GM19455 (cell line): ENCODE data around the gene BRD7.
A peak's percentile ranks its signal among the peaks of the same experiment; 100 is the strongest.

ENCODE experiments used
- ATAC-seq: cut with Tn5 transposase; IDR thresholded peaks from one replicate; pipeline ENCODE4 v1.9.1; 2021; ENCODE audit not compliant: unreplicated experiment

BRD7 gene

DNA sequence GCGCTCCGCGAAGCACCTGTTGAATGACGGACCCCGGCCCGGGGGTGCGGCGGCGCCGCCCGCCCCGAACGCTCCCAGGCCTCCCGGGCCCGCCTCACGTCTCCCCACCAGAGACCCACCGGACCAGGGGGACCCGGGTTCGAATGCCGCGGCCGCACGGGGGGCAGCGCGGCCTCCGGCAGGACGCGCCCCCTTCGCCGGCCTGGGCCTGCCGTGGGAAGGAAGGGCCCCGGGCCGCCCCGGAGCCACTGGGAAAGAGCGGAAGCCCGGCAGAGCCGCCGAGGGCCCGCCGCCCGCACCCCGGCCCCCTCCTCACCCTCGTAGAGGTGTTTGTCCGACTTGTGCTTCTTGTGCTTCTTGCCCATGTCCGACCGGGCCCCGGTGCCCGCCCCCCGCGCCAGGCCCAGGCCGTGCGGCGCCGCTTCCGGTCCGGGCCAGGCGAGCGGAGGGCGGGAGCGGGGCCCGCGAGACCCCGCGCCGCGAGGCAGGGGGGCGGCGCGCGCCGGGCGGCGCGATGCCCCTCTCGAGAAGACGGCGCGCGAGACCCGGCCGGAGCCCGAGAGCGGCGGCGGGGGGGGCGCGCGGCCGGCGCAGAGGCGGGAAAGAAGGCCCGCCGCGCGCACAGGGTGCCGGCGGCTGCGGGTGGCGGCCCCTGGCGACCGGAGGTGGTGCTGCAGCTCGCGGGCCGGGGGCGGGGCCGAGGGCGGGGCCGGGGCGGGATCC lies at the start of gene BRD7:
Gene BRD7, minus strand, starts transcription at position 579 of the 723 bp plus-strand sequence. Its CDS starts 214 bp downstream, at position 365.
- ATAC-seq: peak; percentile 76

- ATAC-seq: no peak
Observed at GRCh38 chr16:50416388-50416787, 47.6 kb upstream of the BRD7 start.

DNA sequence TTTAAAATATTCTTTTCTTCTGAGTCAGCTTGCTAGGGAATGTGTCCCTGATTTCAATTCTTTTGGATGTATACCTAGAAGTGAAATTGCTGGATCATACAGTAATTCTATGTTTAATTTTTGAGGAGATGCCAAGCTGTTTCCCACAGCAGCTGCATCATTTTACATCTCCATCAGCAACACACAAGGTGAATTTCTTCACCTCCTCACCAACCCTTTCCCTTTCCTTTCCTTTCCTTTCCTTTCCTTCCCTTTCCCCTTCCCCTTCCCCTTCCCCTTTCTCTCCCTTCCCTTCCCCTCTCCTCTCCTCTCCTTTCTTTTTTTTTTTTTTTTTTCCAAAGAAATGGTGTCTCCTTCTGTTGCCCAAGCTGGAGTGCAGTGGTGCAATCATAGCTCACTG lies 45.4 kb upstream of the BRD7 start:
- no peak for ATAC-seq

DNA sequence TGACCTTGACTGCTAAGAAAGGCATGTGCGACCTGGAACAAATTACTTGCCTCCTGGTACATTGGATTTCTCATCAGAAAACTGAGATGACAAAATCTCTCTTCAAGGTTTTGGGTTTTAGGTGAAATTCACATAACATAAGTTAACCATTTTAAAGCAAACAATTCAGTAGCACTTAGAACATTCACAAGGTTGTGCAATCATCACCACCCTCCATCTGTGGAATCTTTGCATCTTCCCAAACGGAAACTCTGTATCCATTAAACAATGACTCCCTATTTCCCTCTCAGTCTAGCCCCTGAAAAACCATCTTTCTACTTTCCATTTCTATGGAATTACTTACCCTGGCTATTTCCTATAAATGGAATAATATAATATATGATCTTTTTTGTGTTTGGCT lies 42.2 kb upstream of the BRD7 start:
- ATAC-seq: no peak

GRCh38 chr16:50408001-50408561 lies 39.3 kb upstream of the BRD7 start:
- ATAC-seq: no peak

DNA sequence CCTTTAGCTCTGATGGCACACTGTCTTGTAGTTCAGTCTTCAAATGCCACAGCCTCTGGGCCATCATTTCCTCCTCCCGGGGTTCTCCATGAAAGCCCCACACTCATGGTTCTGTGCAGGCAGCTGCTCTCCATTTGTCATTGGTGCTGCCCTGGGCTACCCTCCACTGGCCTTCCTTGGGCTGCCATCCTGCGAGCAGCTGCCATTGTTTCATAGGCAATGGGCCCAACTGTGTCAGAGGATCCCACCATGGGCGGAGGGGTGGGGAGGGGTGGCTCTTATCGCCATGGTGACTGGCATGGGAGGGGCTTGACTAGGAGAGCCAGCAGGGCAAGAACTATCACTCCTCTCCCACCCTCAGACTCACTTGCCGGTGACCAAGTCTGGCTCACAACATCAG lies 38.6 kb upstream of the BRD7 start:
- ATAC-seq: no peak

DNA sequence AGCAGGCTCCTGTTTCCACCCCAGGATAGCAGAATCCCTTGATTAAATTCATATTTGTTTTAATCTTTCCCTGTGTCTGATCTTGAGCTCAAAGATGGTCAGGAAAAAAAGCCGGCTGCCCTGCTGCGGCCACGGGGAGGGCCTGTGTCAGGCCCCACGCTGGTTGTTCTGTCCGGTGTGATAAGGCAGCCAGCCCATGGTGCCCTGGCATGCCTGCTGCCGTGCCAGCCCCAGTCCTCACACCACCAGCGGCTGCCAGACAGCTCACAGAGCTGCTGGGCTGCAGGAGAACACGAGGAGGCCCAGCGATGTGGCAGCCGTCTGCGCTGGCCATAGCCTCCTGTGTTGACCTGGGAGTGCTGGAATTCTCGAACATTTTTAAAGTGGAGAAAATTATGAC lies 34.7 kb upstream of the BRD7 start:
- no peak for ATAC-seq

- ATAC-seq: no peak
Observed at GRCh38 chr16:50402298-50402895, 33.6 kb upstream of the BRD7 start.

GRCh38 chr16:50401355-50401754 lies 32.6 kb upstream of the BRD7 start:
- ATAC-seq: no peak

DNA sequence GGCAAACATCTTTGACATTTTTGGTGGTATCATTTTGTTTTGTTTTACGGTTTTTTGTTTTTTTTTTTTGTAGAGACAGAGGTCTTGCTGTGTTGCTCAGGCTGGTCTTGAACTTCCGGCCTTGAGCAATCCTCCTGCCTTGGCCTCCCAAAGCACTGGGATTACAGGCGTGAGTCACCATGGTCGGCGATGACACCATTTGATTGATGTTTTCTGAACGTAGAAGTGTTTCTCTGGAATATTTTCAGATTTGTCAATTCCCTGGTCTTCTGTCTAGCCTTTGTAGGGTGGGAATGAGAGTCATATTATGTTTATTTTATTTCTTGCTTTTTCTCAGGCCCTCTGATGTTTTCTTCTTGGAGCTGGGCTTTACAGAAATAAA lies 32.2 kb upstream of the BRD7 start:
- no peak for ATAC-seq

DNA sequence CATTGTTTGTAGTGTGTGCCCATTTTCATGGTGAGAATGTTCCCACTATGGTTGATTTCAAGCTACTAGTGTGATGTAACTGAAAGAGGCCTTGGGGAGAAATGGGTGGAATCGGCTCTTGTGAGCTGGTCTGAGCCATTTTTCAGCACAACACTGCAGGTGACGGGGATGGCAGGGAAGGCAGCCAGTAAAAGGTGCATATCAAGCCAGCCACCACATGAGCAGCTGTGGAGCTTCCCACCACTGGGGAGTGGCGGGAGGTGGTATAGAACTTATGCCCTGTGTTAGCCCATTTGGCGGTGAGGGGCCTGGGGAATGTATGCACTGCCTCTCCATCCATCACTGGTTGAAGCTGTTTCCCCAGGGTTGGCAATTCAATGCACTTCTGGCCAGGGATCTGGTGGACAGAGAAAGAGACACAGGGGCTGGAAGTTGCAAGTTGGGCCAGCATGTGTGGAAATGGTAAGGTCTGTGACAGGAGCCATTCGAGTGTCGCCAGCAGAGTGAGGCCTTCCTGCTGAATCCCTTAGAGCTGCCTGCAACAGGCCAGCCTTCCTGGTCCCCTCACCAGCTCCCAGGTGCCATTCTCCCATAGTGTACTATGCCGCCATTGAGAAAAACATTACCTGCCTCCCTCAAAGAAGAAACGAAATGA lies 31.7 kb upstream of the BRD7 start:
- ATAC-seq: no peak

DNA sequence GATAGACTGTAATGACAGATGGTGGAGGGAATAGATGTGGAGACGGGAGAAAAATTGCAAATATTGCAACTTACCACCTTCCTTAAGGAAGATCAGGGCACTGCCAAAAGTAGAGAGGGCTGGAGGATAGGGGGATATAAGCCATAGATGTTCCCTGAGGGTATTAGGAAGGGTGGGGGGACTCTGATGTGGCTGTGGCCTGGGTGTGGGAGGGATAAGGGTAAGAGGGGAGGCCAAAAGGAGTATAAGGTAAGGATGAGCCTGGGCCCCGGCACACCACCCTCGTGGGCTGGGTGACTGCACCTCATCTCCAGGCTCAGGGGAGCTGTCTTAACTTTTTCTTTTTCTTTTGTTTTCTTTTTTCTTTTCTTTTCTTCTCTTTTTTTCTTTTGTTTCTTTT lies 30.6 kb upstream of the BRD7 start:
- no peak for ATAC-seq

DNA sequence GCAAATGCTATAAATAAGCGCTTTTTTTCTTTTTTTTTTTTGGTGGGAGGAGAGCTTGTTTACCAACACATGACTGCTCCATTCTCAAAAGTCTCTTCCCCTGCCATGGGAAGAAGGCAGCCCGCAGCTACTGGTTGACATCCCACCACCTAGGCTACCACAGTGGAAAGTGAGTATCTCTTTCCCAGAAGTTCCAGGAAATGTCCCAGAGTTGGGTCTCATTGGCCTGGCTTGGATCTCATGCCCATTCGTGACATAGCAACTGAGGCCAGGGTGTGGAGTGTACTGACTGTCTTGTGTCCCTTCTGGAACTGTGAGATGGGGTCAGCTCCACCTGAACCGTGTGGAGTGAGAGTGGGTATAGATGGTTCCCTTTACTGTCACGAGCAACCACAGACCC lies 29.5 kb upstream of the BRD7 start:
- ATAC-seq: no peak

GRCh38 chr16:50396761-50397535 lies 28.2 kb upstream of the BRD7 start:
- no peak for ATAC-seq

DNA sequence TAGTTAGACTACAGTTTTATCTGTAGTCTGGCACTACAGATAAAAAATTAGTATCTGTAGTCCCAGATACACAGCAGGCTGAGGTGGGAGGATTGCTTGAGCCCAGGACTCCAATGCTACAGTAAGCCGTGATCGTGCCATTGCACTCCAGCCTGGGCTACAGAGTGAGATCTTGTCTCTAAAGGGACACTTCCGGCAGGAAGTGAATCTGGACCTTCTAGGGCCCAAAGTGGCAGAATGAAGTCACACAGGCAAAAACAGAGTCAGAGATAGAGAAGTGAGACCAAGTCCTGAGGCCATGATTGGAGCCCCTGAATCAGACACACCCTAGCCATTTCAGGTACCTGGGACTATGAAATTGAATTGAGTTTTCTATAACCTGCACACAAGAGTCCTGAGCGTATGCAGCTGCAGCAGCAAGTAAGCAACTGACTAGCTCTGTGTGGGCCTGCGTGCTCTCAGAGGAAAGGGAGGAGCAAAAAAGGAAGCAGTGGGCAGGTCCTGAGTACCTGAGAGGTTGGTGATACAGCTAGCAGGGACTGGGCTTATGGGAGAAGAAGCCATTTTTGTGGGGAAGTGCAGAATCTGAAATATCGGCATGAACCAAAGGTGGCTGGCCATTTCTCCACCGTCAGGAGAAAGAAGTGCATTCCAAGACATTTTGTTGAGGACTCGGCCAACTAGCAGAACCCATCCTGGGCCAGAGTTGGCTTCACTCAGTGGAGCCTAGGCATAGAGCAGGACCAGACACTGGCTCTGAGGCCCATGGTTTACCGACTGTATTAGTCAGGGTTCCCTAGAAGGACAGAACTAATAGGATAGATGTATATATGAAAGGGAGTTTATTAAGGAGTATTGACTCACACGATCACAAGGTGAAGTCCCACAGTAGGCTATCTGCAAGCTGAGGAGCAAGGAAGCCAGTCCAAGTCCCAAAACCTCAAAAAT lies 27.2 kb upstream of the BRD7 start:
- no peak for ATAC-seq

DNA sequence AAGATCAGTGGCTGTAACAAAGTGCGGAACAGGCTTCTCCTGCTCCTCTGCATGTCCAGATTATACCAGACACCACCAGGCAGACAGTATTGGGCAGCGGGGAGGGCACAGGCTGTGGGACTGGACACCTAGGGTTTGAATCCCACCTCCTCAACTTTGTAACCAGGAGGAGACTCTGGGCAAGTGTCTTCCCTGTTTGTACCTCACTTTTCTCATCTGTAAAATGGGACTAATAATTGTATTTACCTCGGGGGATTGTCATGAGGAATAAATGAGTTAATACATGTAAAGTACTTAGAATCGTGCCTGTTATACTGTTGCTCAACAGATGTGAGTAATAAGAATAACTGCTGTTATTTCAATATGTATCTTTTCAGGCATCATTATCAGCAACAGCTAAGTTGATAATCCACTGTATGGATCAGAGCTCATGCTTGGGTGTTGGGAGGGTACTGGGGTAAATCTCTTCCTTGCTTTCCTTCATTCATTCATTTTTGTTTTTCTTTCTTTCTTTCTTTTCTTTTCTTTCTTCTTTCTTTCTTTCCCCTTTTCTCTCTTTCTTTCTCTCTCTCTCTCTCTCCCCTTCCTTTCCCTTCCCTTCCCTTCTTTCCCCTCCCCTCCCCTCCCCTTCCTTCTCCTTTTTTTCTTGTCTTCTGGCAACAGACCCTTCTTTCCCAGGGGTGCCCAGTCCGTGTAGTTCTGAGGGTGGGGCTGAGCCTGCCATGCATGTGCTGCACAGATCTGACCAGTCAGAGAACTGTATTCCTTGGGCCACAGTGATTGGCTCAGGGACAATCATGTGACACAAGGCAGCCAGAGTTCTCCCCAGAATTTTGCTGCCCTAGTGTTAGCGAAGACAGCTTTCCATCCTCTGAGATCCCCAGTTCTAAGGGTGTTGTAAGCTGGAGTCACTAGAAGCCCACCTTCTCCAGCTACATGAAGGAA lies 25.3 kb upstream of the BRD7 start:
- ATAC-seq: no peak

DNA sequence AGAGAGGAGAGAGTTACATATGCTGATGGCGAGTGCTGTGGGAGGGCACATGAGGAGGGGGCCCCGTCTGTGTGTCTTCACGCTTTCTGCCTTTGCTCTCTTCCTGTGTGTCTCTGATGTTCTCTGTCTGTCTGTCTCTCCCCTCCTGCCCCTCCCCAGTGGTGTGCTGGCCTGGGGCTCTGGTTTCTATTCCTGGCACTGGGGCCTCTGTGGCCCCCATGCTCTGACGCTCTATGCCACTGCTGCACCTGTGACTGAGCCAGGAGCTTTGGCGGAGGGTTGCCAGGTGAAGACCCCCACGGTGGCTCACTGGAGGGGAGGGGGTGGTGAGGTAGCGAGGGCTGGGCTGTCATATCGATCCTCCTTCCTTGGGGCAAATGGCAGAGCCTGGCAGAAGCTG lies 24.6 kb upstream of the BRD7 start:
- ATAC-seq: no peak

DNA sequence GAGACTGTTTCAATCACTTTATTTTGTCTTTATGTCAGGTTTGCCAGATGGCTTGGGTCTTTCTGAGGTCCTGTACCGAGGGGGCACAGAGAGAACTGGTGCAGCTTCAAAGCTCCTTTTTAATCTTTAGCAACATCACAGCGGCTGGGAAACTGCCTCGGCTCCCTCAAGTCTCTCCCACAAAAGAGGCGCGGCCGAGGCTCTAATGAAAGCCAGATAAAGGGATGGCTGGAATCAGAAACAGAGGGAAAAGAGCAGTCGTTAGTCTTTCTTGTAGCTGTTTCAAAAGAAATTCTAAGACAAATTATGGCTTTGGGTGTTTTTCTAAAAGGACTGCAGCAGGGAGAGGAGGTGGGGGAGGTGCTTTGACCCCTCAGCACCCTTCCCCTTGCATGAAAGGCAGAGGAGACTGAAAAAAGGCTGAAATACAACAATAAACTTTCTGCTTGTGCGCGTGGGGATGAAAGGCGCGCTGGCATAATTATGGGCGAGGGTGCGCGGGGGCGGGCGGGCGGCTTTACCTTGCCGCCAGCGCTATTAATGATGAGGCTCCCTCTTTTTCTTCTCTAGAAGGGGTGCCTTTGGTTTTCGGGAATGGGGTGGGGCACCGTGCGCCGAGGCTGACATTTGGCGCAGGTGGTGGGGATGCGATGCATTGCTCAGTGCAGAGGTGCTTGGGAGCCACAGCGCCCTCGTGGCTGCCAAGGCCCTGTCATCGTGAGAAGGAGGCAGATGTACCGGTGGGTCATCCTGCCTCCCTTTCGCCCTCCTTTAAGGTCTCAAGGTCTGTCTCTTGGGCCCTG lies 22.3 kb upstream of the BRD7 start:
- ATAC-seq: no peak
